HL-60 (cell line): ENCODE data around the gene TMEM250.

ENCODE experiments used
- GABPA ChIP-seq: IDR thresholded peaks from 2 replicates; pipeline ENCODE4 v1.6.1; 2012; ENCODE audit warnings: low read depth
- POLR2AphosphoS5 ChIP-seq: IDR thresholded peaks from 2 replicates; pipeline ENCODE4 v1.6.1; 2012; ENCODE audit warnings: low read depth
- SPI1 ChIP-seq: IDR thresholded peaks from 2 replicates; pipeline ENCODE4 v1.6.1; 2012; ENCODE audit warnings: low read depth, mild to moderate bottlenecking, borderline replicate concordance
- TF ChIP-seq, protein P1 (sequence below): IDR thresholded peaks from one replicate; pipeline ENCODE4 v1.5.1; 2011; ENCODE audit warnings: low read length, control low read depth, inconsistent platforms; ENCODE audit not compliant: insufficient read depth
- TF ChIP-seq, protein P2 (sequence below): IDR thresholded peaks from 2 replicates; pipeline ENCODE4 v1.6.1; 2012; ENCODE audit warnings: low read depth; ENCODE audit not compliant: insufficient replicate concordance

DNA sequence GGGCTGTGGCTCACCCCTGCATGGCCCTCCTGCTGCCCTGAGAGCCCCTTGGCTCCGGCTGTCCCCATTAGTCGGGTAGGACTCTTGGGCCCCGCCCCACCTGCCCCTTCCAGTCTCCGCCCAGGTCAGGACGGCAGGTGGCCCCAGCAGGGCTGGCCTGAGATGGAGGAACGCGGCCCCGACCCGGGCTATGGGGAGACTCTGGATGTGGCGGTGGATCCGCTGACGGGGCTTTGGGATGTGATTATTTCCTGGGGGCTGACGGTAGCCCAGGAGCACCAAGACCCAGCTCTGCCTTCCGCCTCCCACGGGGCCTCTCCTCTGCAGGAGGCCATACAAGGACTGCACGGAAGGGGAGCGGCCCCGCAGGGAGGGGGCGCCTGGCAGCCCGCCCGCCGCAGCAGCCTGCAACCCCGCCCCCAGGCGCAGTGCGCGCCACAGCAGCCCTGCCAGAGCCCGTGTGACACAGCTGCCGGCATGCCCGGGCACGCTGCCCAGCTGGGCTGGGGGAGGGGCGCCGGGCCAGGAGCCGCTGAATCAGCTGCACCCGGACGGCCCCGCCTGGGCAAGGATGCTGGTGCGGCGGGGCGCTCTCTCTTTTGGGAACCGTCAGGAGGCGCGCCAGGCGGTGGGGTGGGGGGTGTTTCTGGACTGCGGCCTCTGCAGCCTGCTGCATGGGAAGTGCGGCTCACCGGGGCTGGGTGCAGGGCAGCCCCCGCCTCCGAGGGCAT lies 9.2 kb downstream of the TMEM250 start:
- TF ChIP-seq, protein P1, sequence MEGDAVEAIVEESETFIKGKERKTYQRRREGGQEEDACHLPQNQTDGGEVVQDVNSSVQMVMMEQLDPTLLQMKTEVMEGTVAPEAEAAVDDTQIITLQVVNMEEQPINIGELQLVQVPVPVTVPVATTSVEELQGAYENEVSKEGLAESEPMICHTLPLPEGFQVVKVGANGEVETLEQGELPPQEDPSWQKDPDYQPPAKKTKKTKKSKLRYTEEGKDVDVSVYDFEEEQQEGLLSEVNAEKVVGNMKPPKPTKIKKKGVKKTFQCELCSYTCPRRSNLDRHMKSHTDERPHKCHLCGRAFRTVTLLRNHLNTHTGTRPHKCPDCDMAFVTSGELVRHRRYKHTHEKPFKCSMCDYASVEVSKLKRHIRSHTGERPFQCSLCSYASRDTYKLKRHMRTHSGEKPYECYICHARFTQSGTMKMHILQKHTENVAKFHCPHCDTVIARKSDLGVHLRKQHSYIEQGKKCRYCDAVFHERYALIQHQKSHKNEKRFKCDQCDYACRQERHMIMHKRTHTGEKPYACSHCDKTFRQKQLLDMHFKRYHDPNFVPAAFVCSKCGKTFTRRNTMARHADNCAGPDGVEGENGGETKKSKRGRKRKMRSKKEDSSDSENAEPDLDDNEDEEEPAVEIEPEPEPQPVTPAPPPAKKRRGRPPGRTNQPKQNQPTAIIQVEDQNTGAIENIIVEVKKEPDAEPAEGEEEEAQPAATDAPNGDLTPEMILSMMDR: no peak
- TF ChIP-seq SPI1: no peak
- TF ChIP-seq, protein P2, sequence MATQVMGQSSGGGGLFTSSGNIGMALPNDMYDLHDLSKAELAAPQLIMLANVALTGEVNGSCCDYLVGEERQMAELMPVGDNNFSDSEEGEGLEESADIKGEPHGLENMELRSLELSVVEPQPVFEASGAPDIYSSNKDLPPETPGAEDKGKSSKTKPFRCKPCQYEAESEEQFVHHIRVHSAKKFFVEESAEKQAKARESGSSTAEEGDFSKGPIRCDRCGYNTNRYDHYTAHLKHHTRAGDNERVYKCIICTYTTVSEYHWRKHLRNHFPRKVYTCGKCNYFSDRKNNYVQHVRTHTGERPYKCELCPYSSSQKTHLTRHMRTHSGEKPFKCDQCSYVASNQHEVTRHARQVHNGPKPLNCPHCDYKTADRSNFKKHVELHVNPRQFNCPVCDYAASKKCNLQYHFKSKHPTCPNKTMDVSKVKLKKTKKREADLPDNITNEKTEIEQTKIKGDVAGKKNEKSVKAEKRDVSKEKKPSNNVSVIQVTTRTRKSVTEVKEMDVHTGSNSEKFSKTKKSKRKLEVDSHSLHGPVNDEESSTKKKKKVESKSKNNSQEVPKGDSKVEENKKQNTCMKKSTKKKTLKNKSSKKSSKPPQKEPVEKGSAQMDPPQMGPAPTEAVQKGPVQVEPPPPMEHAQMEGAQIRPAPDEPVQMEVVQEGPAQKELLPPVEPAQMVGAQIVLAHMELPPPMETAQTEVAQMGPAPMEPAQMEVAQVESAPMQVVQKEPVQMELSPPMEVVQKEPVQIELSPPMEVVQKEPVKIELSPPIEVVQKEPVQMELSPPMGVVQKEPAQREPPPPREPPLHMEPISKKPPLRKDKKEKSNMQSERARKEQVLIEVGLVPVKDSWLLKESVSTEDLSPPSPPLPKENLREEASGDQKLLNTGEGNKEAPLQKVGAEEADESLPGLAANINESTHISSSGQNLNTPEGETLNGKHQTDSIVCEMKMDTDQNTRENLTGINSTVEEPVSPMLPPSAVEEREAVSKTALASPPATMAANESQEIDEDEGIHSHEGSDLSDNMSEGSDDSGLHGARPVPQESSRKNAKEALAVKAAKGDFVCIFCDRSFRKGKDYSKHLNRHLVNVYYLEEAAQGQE: no peak
- peak; percentile 84 for TF ChIP-seq POLR2AphosphoS5
- no peak for TF ChIP-seq GABPA
